GM12864 (cell line): ENCODE measurements around the gene INTS1.

Experiments
- DNase-seq: peaks from one replicate; pipeline ENCODE4 v3.0.0-alpha.2; 2011; ENCODE audit warnings: low read depth
- H3K4me3 ChIP-seq: 2 replicates; pipeline ENCODE4 v1.5.1; 2011; ENCODE audit warnings: mild to moderate bottlenecking, low read depth, low read length, control low read depth
- CTCF ChIP-seq: IDR thresholded peaks from 2 replicates; pipeline ENCODE4 v1.5.1; 2011; ENCODE audit warnings: low read depth, mild to moderate bottlenecking, moderate library complexity, low read length, control low read depth, inconsistent platforms; ENCODE audit errors: missing control alignments

Gene INTS1

DNA sequence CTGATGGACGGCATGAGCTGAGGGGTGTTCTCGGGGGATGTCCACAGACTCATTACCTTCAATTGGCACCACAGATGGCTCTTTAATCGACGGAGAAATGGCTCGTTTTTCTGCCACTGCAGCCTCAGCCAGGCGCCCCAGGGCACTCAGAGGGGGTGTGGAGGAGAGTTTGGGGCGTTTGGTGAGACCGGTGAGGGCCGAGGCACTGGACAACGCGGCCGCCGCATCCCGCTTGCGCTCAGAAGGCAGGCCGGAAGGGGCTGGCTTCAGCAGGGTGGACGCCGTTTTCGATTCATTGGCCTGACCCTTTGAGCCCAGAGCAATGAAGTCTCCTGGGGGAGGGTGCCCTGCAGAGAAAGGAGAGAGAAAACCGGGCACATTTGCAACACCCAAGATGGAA, 1.3 kb downstream of the INTS1 start:
- H3K4me3 ChIP-seq = peak overlapping the region; percentile 91
- TF ChIP-seq CTCF = no peak
- DNase-seq = no peak

DNA sequence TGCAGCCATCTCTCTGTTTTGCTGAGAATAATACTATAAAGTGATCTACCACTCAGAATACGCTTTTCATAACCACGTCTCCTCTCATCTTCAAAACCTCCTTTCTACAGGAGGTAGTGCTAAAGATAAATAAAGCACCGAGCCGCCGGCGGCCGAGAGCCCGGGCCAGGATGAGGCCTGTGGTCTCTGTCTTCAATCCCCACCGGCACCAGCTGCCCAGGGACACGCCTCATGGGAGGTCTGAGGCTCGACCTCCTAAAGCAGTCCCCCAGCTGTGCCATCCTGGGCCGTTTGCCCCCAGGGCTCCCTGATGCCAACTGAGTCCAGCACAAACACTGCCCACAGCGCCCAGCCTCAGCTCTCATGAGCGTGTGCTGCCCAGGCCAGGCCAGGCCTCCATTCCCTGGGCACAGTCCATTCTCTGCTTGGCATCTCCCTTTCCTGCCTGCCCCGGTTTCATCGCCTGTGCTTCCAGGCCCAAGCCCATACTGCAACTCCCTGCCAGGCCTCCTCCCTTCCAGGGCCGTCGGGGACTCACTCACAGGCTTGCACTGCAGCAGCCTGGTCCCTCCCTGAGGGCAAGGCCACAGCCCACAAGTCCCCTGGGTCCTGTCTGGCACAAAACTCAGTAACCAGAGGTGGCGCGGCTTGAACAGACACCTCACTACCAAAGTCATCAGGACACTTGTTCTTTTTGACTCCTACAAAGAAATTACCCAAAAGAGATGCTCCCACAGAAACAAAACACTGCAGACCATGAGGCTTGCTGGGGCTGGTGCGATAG, 2.5 kb downstream of the INTS1 start:
- no peak for TF ChIP-seq CTCF
- no peak overlapping the region for H3K4me3 ChIP-seq
- no peak for DNase-seq

DNA sequence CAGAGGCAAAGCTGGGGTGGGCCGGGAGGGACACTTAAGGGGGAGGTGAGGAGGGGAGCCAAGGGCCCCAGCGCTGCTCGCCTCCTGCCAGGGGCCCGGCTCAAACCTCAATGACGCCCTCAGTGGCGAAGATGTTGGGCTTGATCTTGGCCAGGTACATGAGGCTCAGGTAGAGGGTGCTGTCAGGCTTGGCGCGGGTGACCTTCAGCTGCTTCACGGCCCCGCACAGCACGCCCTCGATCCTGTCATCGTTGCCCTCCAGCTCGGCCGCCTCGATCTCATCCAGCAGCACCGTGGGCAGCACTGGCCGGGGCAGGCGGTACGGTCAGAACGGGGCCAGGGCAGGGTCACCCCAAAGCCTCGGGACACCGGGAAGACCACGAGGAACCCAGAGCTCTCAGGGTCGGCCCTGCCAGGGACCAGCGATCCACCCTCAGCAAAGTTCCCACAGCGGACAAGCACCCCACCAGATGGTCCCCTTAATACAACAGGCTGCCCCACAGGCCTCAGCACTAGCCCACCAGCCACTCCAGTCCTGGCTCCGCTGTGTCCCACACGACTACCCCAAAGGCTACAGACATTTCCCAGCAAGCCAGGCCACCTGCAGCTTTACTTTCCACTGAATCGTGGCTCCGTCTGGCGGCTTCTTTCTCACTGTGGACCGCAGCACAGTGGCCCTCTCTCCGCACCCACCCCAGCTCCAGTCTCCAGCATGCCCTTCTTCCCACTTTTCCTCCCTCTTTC, 4.0 kb downstream of the INTS1 start:
- no peak overlapping the region for H3K4me3 ChIP-seq
- no peak for DNase-seq
- TF ChIP-seq CTCF = no peak

DNA sequence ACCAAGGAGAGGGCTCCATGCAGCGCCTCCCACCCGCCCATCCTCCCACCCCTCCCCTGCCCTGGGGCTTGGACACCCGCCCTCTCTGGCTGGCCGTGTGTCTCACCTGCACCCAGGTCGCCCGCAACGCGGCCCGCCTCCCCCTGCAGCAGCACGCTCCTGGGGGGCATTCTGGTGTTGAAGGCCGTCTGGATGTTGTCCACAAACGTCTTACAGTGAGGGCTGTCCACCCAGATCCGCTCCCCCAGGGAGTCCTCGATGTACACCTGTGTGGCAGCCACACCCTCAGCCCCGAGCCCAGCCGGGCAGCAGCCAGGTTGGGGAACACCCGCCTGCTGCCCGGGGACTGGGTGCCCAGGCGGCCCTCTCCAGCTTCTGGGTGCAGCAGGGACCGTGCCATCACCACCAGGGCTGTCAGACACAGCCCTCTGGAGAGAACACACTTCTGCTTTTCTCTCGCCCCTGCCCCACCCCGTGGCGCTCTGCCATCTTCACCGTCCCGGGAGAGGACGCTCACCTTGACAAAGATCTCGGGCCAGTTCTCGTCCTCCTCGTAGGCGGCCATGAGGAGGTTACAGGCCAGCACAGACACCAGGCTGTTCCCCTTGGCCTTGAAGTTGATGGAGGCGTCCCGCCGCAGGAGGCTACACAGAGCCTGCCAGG, 4.7 kb downstream of the INTS1 start:
- TF ChIP-seq CTCF = no peak
- no peak for DNase-seq
- H3K4me3 ChIP-seq = no peak overlapping the region

- no peak for DNase-seq
- H3K4me3 ChIP-seq = no peak overlapping the region
- TF ChIP-seq CTCF = no peak
Observed at GRCh38 chr7:1498370-1499305, 5.6 kb downstream of the INTS1 start.

DNA sequence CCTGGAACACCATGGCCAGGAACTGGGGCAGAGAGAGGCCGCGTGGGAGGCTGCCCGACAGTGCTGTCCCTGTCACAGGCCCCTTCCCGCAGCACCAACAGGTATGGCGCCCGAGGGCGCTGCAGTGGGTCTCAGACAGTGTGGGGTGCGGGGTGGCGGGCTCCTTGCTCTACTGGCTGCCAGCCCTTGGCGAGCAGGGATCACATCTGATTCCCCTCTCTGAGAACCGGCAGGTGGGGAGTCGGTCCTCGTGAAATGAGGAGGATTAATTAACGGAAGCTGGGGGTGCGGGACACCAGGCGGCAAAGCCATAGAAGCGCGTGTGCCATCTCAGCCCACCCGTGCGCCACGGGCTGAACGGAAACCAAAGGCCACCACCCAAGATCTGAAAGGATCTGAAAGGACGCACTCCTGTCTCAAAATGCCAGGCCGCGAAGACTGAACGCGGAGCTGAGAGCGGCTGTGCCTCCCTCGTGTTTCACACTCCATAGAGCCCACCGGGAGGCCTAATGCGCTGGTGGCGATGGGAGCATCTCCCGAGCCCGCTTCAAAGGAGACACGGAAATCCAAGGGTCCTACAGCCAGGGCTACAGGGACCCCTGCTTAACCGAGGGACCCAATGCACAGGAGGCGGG, 6.8 kb downstream of the INTS1 start:
- no peak for TF ChIP-seq CTCF

More for the DNA sequence above, 6.8 kb downstream of the INTS1 start:
- DNase-seq = no peak
- no peak overlapping the region for H3K4me3 ChIP-seq
